Endodermal cell (in vitro differentiated cells): Measurements from ENCODE around the gene ERMARD. TPM values are rescaled to one million over a fixed set of nuclear protein-coding genes. Genes with fewer than 3 reads are reported as not detected.
A peak's percentile ranks its signal among the peaks of the same experiment; 100 is the strongest.
"Not testable (repeated sequence)": the region's sequence is repeated elsewhere in the genome, so short reads cannot be mapped to it uniquely, and the experiment has no call there.

ENCODE experiments used
- DNase-seq: peaks from one replicate; pipeline ENCODE4 v3.0.0-alpha.2; 2017
- H3K27ac ChIP-seq: 2 replicates; pipeline ENCODE4 v1.5.1; 2013; ENCODE audit warnings: mild to moderate bottlenecking, low read depth, low read length, moderate library complexity
- H3K27me3 ChIP-seq: 2 replicates; pipeline ENCODE4 v1.6.1; 2013; ENCODE audit warnings: mild to moderate bottlenecking, low read length, moderate library complexity; ENCODE audit not compliant: insufficient read depth, control insufficient read depth, poor library complexity, severe bottlenecking
- H3K36me3 ChIP-seq: 2 replicates; pipeline ENCODE4 v1.7.0; 2013; ENCODE audit warnings: mild to moderate bottlenecking, low read length, moderate library complexity; ENCODE audit not compliant: control insufficient read depth, insufficient read depth
- H3K4me1 ChIP-seq: one replicate; pipeline ENCODE4 v1.7.0; 2013; ENCODE audit warnings: low read length; ENCODE audit not compliant: control insufficient read depth, insufficient read depth
- H3K4me3 ChIP-seq: 2 replicates; pipeline ENCODE4 v1.5.1; 2013; ENCODE audit warnings: mild to moderate bottlenecking, low read length, moderate library complexity
- H3K9ac ChIP-seq: 2 replicates; pipeline ENCODE4 v1.6.1; 2013; ENCODE audit warnings: mild to moderate bottlenecking, low read length, moderate library complexity; ENCODE audit not compliant: poor library complexity, severe bottlenecking; ENCODE audit errors: extremely low read depth
- H3K9me3 ChIP-seq: 2 replicates; pipeline ENCODE4 v1.6.1; 2013; ENCODE audit warnings: mild to moderate bottlenecking, low read length, moderate library complexity; ENCODE audit not compliant: control insufficient read depth
- H3K27ac Mint-ChIP-seq: 2 replicates; pipeline ENCODE4 v1.8.0; 2020; ENCODE audit warnings: mixed read lengths
- H3K27me3 Mint-ChIP-seq: 2 replicates; pipeline ENCODE4 v1.8.0; 2021; ENCODE audit warnings: mild to moderate bottlenecking, mixed read lengths; ENCODE audit not compliant: insufficient read depth
- H3K36me3 Mint-ChIP-seq: 2 replicates; pipeline ENCODE4 v1.8.0; 2020; ENCODE audit warnings: low read depth, mixed read lengths
- H3K4me1 Mint-ChIP-seq: 2 replicates; pipeline ENCODE4 v1.8.0; 2020; ENCODE audit warnings: mixed read lengths
- H3K4me3 Mint-ChIP-seq: 2 replicates; pipeline ENCODE4 v1.8.0; 2020; ENCODE audit warnings: mild to moderate bottlenecking, moderate library complexity, mixed read lengths
- H3K9me3 Mint-ChIP-seq: 2 replicates; pipeline ENCODE4 v1.8.0; 2020; ENCODE audit warnings: mild to moderate bottlenecking, mixed read lengths
- CTCF ChIP-seq: fragments of 200-600 bp; sonication (generic); conservative IDR thresholded peaks from 2 replicates; pipeline ENCODE4 v1.5.0; 2021; ENCODE audit warnings: antibody characterized with exemption, mild to moderate bottlenecking
- WGBS, 2 experiments: methylation state at CpG; one replicate each; pipeline versions ENCODE4 v1.1.5 to v1.1.7; 2013; ENCODE audit warnings: missing lambda C conversion rate in 2 of 2, mixed read lengths in 1 of 2; ENCODE audit not compliant: insufficient coverage in 1 of 2, insufficient read length in 1 of 2; 5-methylcytosine and 5-hydroxymethylcytosine counted together
- total RNA-seq, 2 donors: library from RNA; stranded (reverse); fragmentation: NEBNext Ultra II Directional in 1 of 2; extraction: Animal tissue kit (Norgen Biotek cat#: 25700) in 1 of 2; gene quantifications; 2 replicates in 1 of 2; 3 replicates in 1 of 2; pipeline ENCODE4 v1.2.1, GENCODE V29; 2021

Gene ERMARD
- total RNA-seq, 2 donors from 2014 or later: 14.4 to 24.2 TPM

GRCh38 chr6:169763881-169764280 is 12.5 kb downstream of the ERMARD start:
- no peaks in the 10 kb centered on the region for H3K4me1 Mint-ChIP-seq
- DNase-seq: no peak
- Histone ChIP-seq H3K4me1 (no peaks in the 10 kb centered on the region), H3K36me3 (peaks cover 55% of the 10 kb centered on the region), H3K27me3 (no peaks in the 10 kb centered on the region), H3K9me3 (no peaks in the 10 kb centered on the region), H3K9ac (no peak overlapping the region), H3K4me3 (no peak overlapping the region), H3K27ac (no peak overlapping the region)
- TF ChIP-seq CTCF: no peak
- 82 to 92% methylated on average over 5 to 10 of the region's 10 CpGs for WGBS, 2 experiments
- H3K27me3 Mint-ChIP-seq: no peaks in the 10 kb centered on the region
- peak overlapping the region; percentile 22 for H3K27ac Mint-ChIP-seq
- no peak overlapping the region for H3K4me3 Mint-ChIP-seq
- H3K9me3 Mint-ChIP-seq: no peaks in the 10 kb centered on the region
- H3K36me3 Mint-ChIP-seq: peaks cover 42% of the 10 kb centered on the region

- H3K27ac ChIP-seq, DNase-seq, H3K4me1 ChIP-seq, H3K27ac Mint-ChIP-seq, H3K4me3 ChIP-seq, H3K4me3 Mint-ChIP-seq, H3K9ac ChIP-seq, H3K27me3 Mint-ChIP-seq, H3K4me1 Mint-ChIP-seq, H3K9me3 Mint-ChIP-seq, H3K9me3 ChIP-seq, H3K27me3 ChIP-seq: not testable (repeated sequence)
- peaks cover 39% of the 10 kb centered on the region for H3K36me3 ChIP-seq
- peaks cover 35% of the 10 kb centered on the region for H3K36me3 Mint-ChIP-seq
- 91 to 94% methylated on average over 10 of the region's 10 CpGs for WGBS, 2 experiments
Observed at GRCh38 chr6:169765789-169766188, 14.4 kb downstream of the ERMARD start.

GRCh38 chr6:169766232-169766631 is 14.8 kb downstream of the ERMARD start:
- H3K36me3 Mint-ChIP-seq: peaks cover 35% of the 10 kb centered on the region
- TF ChIP-seq CTCF: no peak
- H3K9ac ChIP-seq: no peak overlapping the region
- no peak overlapping the region for H3K4me3 ChIP-seq
- H3K27ac ChIP-seq: no peak overlapping the region
- H3K27me3 Mint-ChIP-seq: no peaks in the 10 kb centered on the region
- no peaks in the 10 kb centered on the region for H3K4me1 ChIP-seq
- H3K27me3 ChIP-seq: no peaks in the 10 kb centered on the region
- no peaks in the 10 kb centered on the region for H3K9me3 Mint-ChIP-seq
- no peak overlapping the region for H3K4me3 Mint-ChIP-seq
- no peaks in the 10 kb centered on the region for H3K4me1 Mint-ChIP-seq
- H3K36me3 ChIP-seq: peaks cover 34% of the 10 kb centered on the region
- no peak for DNase-seq
- WGBS, 2 experiments: 86 to 92% methylated on average over 3 to 5 of the region's 5 CpGs
- no peak overlapping the region for H3K27ac Mint-ChIP-seq
- no peaks in the 10 kb centered on the region for H3K9me3 ChIP-seq
